BE2C (cell line): ENCODE results near the gene SRGAP1.
"Not testable (repeated sequence)": the region's sequence is repeated elsewhere in the genome, so short reads cannot be mapped to it uniquely, and the experiment has no call there.

Source experiments
- DNase-seq: peaks from one replicate; pipeline ENCODE4 v3.0.0-alpha.2; 2020
- H3K27me3 ChIP-seq: fragments of 250-450 bp; sonication (Bioruptor Pico); 2 replicates; pipeline ENCODE4 v1.5.1; 2020; ENCODE audit warnings: mild to moderate bottlenecking
- H3K36me3 ChIP-seq: fragments of 250-450 bp; sonication (Bioruptor Pico); 2 replicates; pipeline ENCODE4 v1.5.1; 2020; ENCODE audit warnings: mild to moderate bottlenecking
- H3K4me1 ChIP-seq: fragments of 250-450 bp; sonication (Bioruptor Pico); 2 replicates; pipeline ENCODE4 v1.5.1; 2020
- H3K4me3 ChIP-seq: 2 replicates; pipeline ENCODE4 v1.5.1; 2011; ENCODE audit warnings: low read depth, low read length
- H3K9me3 ChIP-seq: fragments of 250-450 bp; sonication (Bioruptor Pico); 2 replicates; pipeline ENCODE4 v1.5.1; 2020
- CTCF ChIP-seq: IDR thresholded peaks from 2 replicates; pipeline ENCODE4 v1.5.1; 2012; ENCODE audit warnings: mild to moderate bottlenecking, low read depth, low read length

Gene SRGAP1

GRCh38 chr12:64124511-64125197, 280.2 kb downstream of the SRGAP1 start:
- no peaks in the 10 kb centered on the region for H3K27me3 ChIP-seq
- no peak for TF ChIP-seq CTCF
- H3K36me3 ChIP-seq: peaks cover 27% of the 10 kb centered on the region
- no peak for DNase-seq
- H3K4me3 ChIP-seq: no peak overlapping the region
- H3K4me1 ChIP-seq: peaks cover 9% of the 10 kb centered on the region
- H3K9me3 ChIP-seq: no peaks in the 10 kb centered on the region

- no peak for TF ChIP-seq CTCF
- Histone ChIP-seq H3K36me3 (peaks cover 37% of the 10 kb centered on the region), H3K4me3 (no peak overlapping the region), H3K4me1 (peaks cover 9% of the 10 kb centered on the region), H3K9me3 (no peaks in the 10 kb centered on the region), H3K27me3 (no peaks in the 10 kb centered on the region)
- DNase-seq: no peak
Observed at GRCh38 chr12:64125913-64126312, 281.4 kb downstream of the SRGAP1 start.

GRCh38 chr12:64127811-64128210, 283.3 kb downstream of the SRGAP1 start:
- DNase-seq: no peak
- H3K27me3 ChIP-seq: no peaks in the 10 kb centered on the region
- no peak overlapping the region for H3K4me3 ChIP-seq

GRCh38 chr12:64128366-64128765, 283.9 kb downstream of the SRGAP1 start:
- no peak for DNase-seq
- peaks cover 39% of the 10 kb centered on the region for H3K36me3 ChIP-seq
- no peak for TF ChIP-seq CTCF
- peaks cover 7% of the 10 kb centered on the region; the same call in 1 of the 2 replicates for H3K4me1 ChIP-seq
- H3K27me3 ChIP-seq: no peaks in the 10 kb centered on the region
- H3K4me3 ChIP-seq: no peak overlapping the region
- no peaks in the 10 kb centered on the region for H3K9me3 ChIP-seq

More at GRCh38 chr12:64127811-64128210, 283.3 kb downstream of the SRGAP1 start:
- peaks cover 7% of the 10 kb centered on the region; the same call in 1 of the 2 replicates for H3K4me1 ChIP-seq
- peaks cover 37% of the 10 kb centered on the region for H3K36me3 ChIP-seq
- no peaks in the 10 kb centered on the region for H3K9me3 ChIP-seq
- no peak for TF ChIP-seq CTCF

GRCh38 chr12:64130476-64130875, 286.0 kb downstream of the SRGAP1 start:
- DNase-seq, H3K9me3 ChIP-seq, H3K4me3 ChIP-seq, H3K27me3 ChIP-seq, H3K4me1 ChIP-seq: not testable (repeated sequence)
- peaks cover 53% of the 10 kb centered on the region for H3K36me3 ChIP-seq

- DNase-seq: not testable (repeated sequence)
- peaks cover 43% of the 10 kb centered on the region for H3K36me3 ChIP-seq
Observed at GRCh38 chr12:64131456-64131855, 287.0 kb downstream of the SRGAP1 start.

GRCh38 chr12:64132672-64133071, 288.2 kb downstream of the SRGAP1 start:
- H3K36me3 ChIP-seq: peaks cover 45% of the 10 kb centered on the region
- not testable (repeated sequence) for H3K4me1 ChIP-seq, H3K9me3 ChIP-seq, DNase-seq, H3K27me3 ChIP-seq, H3K4me3 ChIP-seq

More at GRCh38 chr12:64131456-64131855, 287.0 kb downstream of the SRGAP1 start:
- H3K4me3 ChIP-seq, H3K4me1 ChIP-seq, H3K27me3 ChIP-seq, H3K9me3 ChIP-seq: not testable (repeated sequence)
